ENCODE results near the gene AGGF1. TPM values are rescaled to one million over a fixed set of nuclear protein-coding genes. Genes with fewer than 3 reads are reported as not detected.
"Not testable (repeated sequence)": the region's sequence is repeated elsewhere in the genome, so short reads cannot be mapped to it uniquely, and the experiment has no call there.

AGGF1 gene
- total and polyA plus RNA-seq, 5 experiments from 2014 or later: 24.4 to 35.9 (median 29.8) TPM

- Mint-ChIP-seq H3K27me3 (no peaks in the 10 kb centered on the region), H3K9me3 (peaks cover 0 to 6% (median 0%) of the 10 kb centered on the region in 9 donors), H3K36me3 (peaks cover 0 to 28% (median 0%) of the 10 kb centered on the region in 3 donors), H3K4me3 (no peak overlapping the region), H3K27ac (no peak overlapping the region), H3K4me1 (peaks cover 0 to 1% (median 0%) of the 10 kb centered on the region in 4 donors)
- POLR2A ChIA-PET: no interaction called here
- DNase-seq (no peak), ATAC-seq (no peak)
Observed at GRCh38 chr5:77104813-77105212, 74.6 kb downstream of the AGGF1 start.

GRCh38 chr5:77107035-77107434, 76.8 kb downstream of the AGGF1 start:
- H3K9me3 Mint-ChIP-seq, H3K27ac Mint-ChIP-seq, ATAC-seq, DNase-seq, POLR2A ChIA-PET, H3K4me3 Mint-ChIP-seq, H3K27me3 Mint-ChIP-seq, H3K4me1 Mint-ChIP-seq: not testable (repeated sequence)
- H3K36me3 Mint-ChIP-seq: peaks cover 0 to 30% (median 0%) of the 10 kb centered on the region in 3 donors

Other genes with a start within 250 kb of the AGGF1 start
- 1 to 10 TPM; 3.1 to 4.2 TPM for gene F2RL1, start 211.4 kb upstream of the AGGF1 start, total RNA-seq
- gene F2RL1, start 211.4 kb upstream of the AGGF1 start, polyA plus RNA-seq: 1 to 10 TPM in 2 of 3 donors, under 1 TPM in 1; 0.48 to 4.7 (median 2.0) TPM
- gene S100Z, start 180.4 kb upstream of the AGGF1 start, total RNA-seq: not detected
- not detected for gene S100Z, start 180.4 kb upstream of the AGGF1 start, polyA plus RNA-seq
- not detected for gene CRHBP, start 77.4 kb upstream of the AGGF1 start, total RNA-seq
- not detected for gene CRHBP, start 77.4 kb upstream of the AGGF1 start, polyA plus RNA-seq
- gene ZBED3, start 56.9 kb downstream of the AGGF1 start, total RNA-seq: 10 to 100 TPM in 1 of 2 experiments, 1 to 10 TPM in 1; 8.4 to 10.5 TPM
- gene ZBED3, start 56.9 kb downstream of the AGGF1 start, polyA plus RNA-seq: 1 to 10 TPM; 2.6 to 8.9 (median 4.6) TPM
- gene PDE8B, start 180.3 kb downstream of the AGGF1 start, total RNA-seq: under 1 TPM in 1 of 2 experiments, not detected in 1; 0.52 TPM
- under 1 TPM; 0.03 to 0.16 (median 0.08) TPM for gene PDE8B, start 180.3 kb downstream of the AGGF1 start, polyA plus RNA-seq

Measured in naive thymus-derived CD8-positive, alpha-beta T cell (primary cell).